Measurements from ENCODE around the gene CCDC59.
"Not testable (repeated sequence)": the region's sequence is repeated elsewhere in the genome, so short reads cannot be mapped to it uniquely, and the experiment has no call there.

CCDC59 gene

GRCh38 chr12:82358200-82359114 is at the start of gene CCDC59, which contains the start of gene METTL25:
CCDC59 (minus strand) TSS chr12:82358387; CDS start chr12:82358376, 11 bp downstream.
METTL25 (plus strand) TSS chr12:82358529; CDS start chr12:82358566, 37 bp downstream.
- DNase-seq, result peak; percentile 98

- DNase-seq, result no peak
Measured at GRCh38 chr12:82407481-82407880, 49.3 kb upstream of the CCDC59 start.

GRCh38 chr12:82406651-82407050 is 48.5 kb upstream of the CCDC59 start:
- DNase-seq, result no peak

GRCh38 chr12:82400819-82401218 is 42.6 kb upstream of the CCDC59 start:
- DNase-seq, result no peak

- no peak for DNase-seq
Measured at GRCh38 chr12:82398879-82399278, 40.7 kb upstream of the CCDC59 start.

- DNase-seq, result no peak
Measured at GRCh38 chr12:82383930-82384552, 25.9 kb upstream of the CCDC59 start.

- no peak for DNase-seq
Measured at GRCh38 chr12:82378997-82379396, 20.8 kb upstream of the CCDC59 start.

- no peak for DNase-seq
Measured at GRCh38 chr12:82375201-82375600, 17.0 kb upstream of the CCDC59 start.

- no peak for DNase-seq
Measured at GRCh38 chr12:82366197-82366596, 8.0 kb upstream of the CCDC59 start.

- DNase-seq, result no peak
Measured at GRCh38 chr12:82363990-82364389, 5.8 kb upstream of the CCDC59 start.

- DNase-seq, result no peak
Measured at GRCh38 chr12:82361461-82361915, 3.3 kb upstream of the CCDC59 start.

GRCh38 chr12:82360834-82361233 is 2.6 kb upstream of the CCDC59 start:
- not testable (repeated sequence) for DNase-seq

GRCh38 chr12:82359115-82359478 is 910 bp upstream of the CCDC59 start:
- no peak for DNase-seq

- DNase-seq, result no peak
Measured at GRCh38 chr12:82357845-82358199, 365 bp downstream of the CCDC59 start.

- DNase-seq, result no peak
Measured at GRCh38 chr12:82357340-82357739, 847 bp downstream of the CCDC59 start.

GRCh38 chr12:82351390-82351789 is 6.8 kb downstream of the CCDC59 start:
- DNase-seq, result no peak

- no peak for DNase-seq
Measured at GRCh38 chr12:82350161-82350560, 8.0 kb downstream of the CCDC59 start.

- no peak for DNase-seq
Measured at GRCh38 chr12:82329508-82329907, 28.7 kb downstream of the CCDC59 start.

- no peak for DNase-seq
Measured at GRCh38 chr12:82327861-82328260, 30.3 kb downstream of the CCDC59 start.

- no peak for DNase-seq
Measured at GRCh38 chr12:82326905-82327503, 31.2 kb downstream of the CCDC59 start.

GRCh38 chr12:82325540-82326336 is 32.4 kb downstream of the CCDC59 start:
- no peak for DNase-seq

GRCh38 chr12:82319276-82319675 is 38.9 kb downstream of the CCDC59 start:
- DNase-seq, result no peak

GRCh38 chr12:82314406-82314892 is 43.7 kb downstream of the CCDC59 start:
- no peak for DNase-seq
